Panc1 (cell line): ENCODE data around the gene BSX.

Source experiments
- POLR2AphosphoS5 ChIP-seq: IDR thresholded peaks from 2 replicates; pipeline ENCODE4 v1.6.1; 2012; ENCODE audit warnings: mild to moderate bottlenecking, low read depth, low read length, moderate library complexity
- TCF7L2 ChIP-seq: IDR thresholded peaks from 2 replicates; pipeline ENCODE4 v1.6.1; 2011; ENCODE audit warnings: mild to moderate bottlenecking, low read depth, low read length, inconsistent platforms
- TF ChIP-seq, protein P1 (sequence below): fragments of 450-650 bp; IDR thresholded peaks from 2 replicates; pipeline ENCODE4 v1.5.1; 2017; ENCODE audit warnings: mild to moderate bottlenecking
- TF ChIP-seq, protein P2 (sequence below), 2 experiments: IDR thresholded peaks; 2 replicates each; pipeline ENCODE4 v1.6.1; 2011 to 2012; ENCODE audit warnings: low read depth in 2 of 2, control low read depth in 1 of 2, low read length in 1 of 2, mild to moderate bottlenecking in 1 of 2, moderate library complexity in 1 of 2; ENCODE audit not compliant: insufficient read depth in 1 of 2

DNA sequence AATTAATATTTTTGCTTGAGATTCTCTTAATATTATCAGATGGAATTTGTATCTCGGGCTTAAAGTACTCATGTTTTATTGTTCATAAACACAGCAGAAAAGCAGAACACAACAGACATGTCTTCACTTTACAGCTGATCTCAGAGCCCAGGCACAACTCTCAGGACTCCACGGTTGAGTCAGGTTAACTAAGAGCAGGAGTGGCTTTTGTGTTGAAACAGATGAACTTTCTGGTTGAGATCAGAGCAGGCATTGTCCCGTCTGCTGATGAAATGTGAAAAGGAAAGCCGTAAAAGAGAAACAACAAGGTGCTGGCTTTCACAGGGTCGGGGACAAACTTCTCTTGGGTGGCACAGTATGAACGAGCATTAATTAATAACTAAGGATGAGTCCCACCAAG, 50.1 kb downstream of the BSX start:
- TF ChIP-seq, protein P1, sequence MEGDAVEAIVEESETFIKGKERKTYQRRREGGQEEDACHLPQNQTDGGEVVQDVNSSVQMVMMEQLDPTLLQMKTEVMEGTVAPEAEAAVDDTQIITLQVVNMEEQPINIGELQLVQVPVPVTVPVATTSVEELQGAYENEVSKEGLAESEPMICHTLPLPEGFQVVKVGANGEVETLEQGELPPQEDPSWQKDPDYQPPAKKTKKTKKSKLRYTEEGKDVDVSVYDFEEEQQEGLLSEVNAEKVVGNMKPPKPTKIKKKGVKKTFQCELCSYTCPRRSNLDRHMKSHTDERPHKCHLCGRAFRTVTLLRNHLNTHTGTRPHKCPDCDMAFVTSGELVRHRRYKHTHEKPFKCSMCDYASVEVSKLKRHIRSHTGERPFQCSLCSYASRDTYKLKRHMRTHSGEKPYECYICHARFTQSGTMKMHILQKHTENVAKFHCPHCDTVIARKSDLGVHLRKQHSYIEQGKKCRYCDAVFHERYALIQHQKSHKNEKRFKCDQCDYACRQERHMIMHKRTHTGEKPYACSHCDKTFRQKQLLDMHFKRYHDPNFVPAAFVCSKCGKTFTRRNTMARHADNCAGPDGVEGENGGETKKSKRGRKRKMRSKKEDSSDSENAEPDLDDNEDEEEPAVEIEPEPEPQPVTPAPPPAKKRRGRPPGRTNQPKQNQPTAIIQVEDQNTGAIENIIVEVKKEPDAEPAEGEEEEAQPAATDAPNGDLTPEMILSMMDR = no peak
- TF ChIP-seq TCF7L2 (no peak), POLR2AphosphoS5 (no peak)
- TF ChIP-seq, protein P2, sequence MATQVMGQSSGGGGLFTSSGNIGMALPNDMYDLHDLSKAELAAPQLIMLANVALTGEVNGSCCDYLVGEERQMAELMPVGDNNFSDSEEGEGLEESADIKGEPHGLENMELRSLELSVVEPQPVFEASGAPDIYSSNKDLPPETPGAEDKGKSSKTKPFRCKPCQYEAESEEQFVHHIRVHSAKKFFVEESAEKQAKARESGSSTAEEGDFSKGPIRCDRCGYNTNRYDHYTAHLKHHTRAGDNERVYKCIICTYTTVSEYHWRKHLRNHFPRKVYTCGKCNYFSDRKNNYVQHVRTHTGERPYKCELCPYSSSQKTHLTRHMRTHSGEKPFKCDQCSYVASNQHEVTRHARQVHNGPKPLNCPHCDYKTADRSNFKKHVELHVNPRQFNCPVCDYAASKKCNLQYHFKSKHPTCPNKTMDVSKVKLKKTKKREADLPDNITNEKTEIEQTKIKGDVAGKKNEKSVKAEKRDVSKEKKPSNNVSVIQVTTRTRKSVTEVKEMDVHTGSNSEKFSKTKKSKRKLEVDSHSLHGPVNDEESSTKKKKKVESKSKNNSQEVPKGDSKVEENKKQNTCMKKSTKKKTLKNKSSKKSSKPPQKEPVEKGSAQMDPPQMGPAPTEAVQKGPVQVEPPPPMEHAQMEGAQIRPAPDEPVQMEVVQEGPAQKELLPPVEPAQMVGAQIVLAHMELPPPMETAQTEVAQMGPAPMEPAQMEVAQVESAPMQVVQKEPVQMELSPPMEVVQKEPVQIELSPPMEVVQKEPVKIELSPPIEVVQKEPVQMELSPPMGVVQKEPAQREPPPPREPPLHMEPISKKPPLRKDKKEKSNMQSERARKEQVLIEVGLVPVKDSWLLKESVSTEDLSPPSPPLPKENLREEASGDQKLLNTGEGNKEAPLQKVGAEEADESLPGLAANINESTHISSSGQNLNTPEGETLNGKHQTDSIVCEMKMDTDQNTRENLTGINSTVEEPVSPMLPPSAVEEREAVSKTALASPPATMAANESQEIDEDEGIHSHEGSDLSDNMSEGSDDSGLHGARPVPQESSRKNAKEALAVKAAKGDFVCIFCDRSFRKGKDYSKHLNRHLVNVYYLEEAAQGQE (IDR thresholded peaks at IDR 0.05; ENCODE audit: insufficient read depth in 1 of 2, low read depth in 2 of 2, low read length in 1 of 2) = no peak
